Memory B cell (primary cell): ENCODE results near the gene PSMA1.
A peak's percentile ranks its signal among the peaks of the same experiment; 100 is the strongest.

Experiments
- ATAC-seq: fragments of 150-1000 bp; cut with Tn5 transposase; 2 replicates; pipeline ENCODE4 v1.10.0; 2021; ENCODE audit warnings: low read depth, mild to moderate bottlenecking, moderate library complexity
- DNase-seq, 2 donors: peaks; one replicate each; pipeline ENCODE4 v3.0.0; 2022; ENCODE audit warnings: low spot score in 2 of 2
- H3K27ac Mint-ChIP-seq: one replicate; pipeline ENCODE4 v1.8.0; 2022; ENCODE audit warnings: mild to moderate bottlenecking, moderate library complexity, mixed read lengths
- H3K27me3 Mint-ChIP-seq: one replicate; pipeline ENCODE4 v1.8.0; 2022; ENCODE audit warnings: mixed read lengths
- H3K36me3 Mint-ChIP-seq: one replicate; pipeline ENCODE4 v1.8.0; 2022; ENCODE audit warnings: mild to moderate bottlenecking, mixed read lengths
- H3K4me1 Mint-ChIP-seq: one replicate; pipeline ENCODE4 v1.8.0; 2022; ENCODE audit warnings: mixed read lengths
- H3K4me3 Mint-ChIP-seq: one replicate; pipeline ENCODE4 v1.8.0; 2022; ENCODE audit warnings: mild to moderate bottlenecking, moderate library complexity, mixed read lengths
- H3K9me3 Mint-ChIP-seq: one replicate; pipeline ENCODE4 v1.8.0; 2022; ENCODE audit warnings: mixed read lengths

PSMA1 gene

GRCh38 chr11:14513800-14514199, 6.4 kb downstream of the PSMA1 start:
- no peaks in the 10 kb centered on the region for H3K27me3 Mint-ChIP-seq
- no peak overlapping the region for H3K4me3 Mint-ChIP-seq
- H3K9me3 Mint-ChIP-seq, result no peaks in the 10 kb centered on the region
- no peak overlapping the region for H3K27ac Mint-ChIP-seq
- ATAC-seq (no peak), DNase-seq (no peak)
- peaks cover 8% of the 10 kb centered on the region for H3K4me1 Mint-ChIP-seq
- peaks cover 22% of the 10 kb centered on the region for H3K36me3 Mint-ChIP-seq

- Mint-ChIP-seq H3K36me3 (peaks cover 25% of the 10 kb centered on the region), H3K4me1 (peaks cover 2% of the 10 kb centered on the region), H3K4me3 (no peak overlapping the region), H3K27me3 (no peaks in the 10 kb centered on the region), H3K9me3 (no peaks in the 10 kb centered on the region), H3K27ac (no peak overlapping the region)
- DNase-seq, result no peak
- no peak for ATAC-seq
These were observed 13.7 kb downstream of the PSMA1 start for GRCh38 chr11:14506532-14506931.

- H3K27ac Mint-ChIP-seq, result no peak overlapping the region
- H3K27me3 Mint-ChIP-seq, result no peaks in the 10 kb centered on the region
- H3K36me3 Mint-ChIP-seq, result peaks cover 8% of the 10 kb centered on the region
- no peak for DNase-seq
- no peaks in the 10 kb centered on the region for H3K9me3 Mint-ChIP-seq
- peaks cover 3% of the 10 kb centered on the region for H3K4me1 Mint-ChIP-seq
- no peak for ATAC-seq
- H3K4me3 Mint-ChIP-seq, result no peak overlapping the region
These were observed 17.2 kb downstream of the PSMA1 start for GRCh38 chr11:14503023-14503422.

GRCh38 chr11:14502039-14502438, 18.1 kb downstream of the PSMA1 start:
- no peak overlapping the region for H3K4me3 Mint-ChIP-seq
- no peaks in the 10 kb centered on the region for H3K27me3 Mint-ChIP-seq
- DNase-seq (no peak), ATAC-seq (no peak)
- H3K4me1 Mint-ChIP-seq, result peaks cover 11% of the 10 kb centered on the region
- H3K27ac Mint-ChIP-seq, result no peak overlapping the region
- H3K36me3 Mint-ChIP-seq, result peaks cover 14% of the 10 kb centered on the region
- H3K9me3 Mint-ChIP-seq, result no peaks in the 10 kb centered on the region

GRCh38 chr11:14500181-14500651, 20.0 kb downstream of the PSMA1 start:
- DNase-seq, result peak in 1 of 2 donors; percentile 30
- peak; percentile 57 for ATAC-seq
- Mint-ChIP-seq H3K9me3 (no peaks in the 10 kb centered on the region), H3K36me3 (peaks cover 15% of the 10 kb centered on the region), H3K4me3 (peak overlapping the region; percentile 97), H3K27ac (peak overlapping the region; percentile 95), H3K4me1 (peaks cover 16% of the 10 kb centered on the region), H3K27me3 (no peaks in the 10 kb centered on the region)

GRCh38 chr11:14499560-14500180, 20.5 kb downstream of the PSMA1 start, which contains the start of gene COPB1:
Gene COPB1 (minus strand): TSS chr11:14499811. CDS start chr11:14498928, 883 bp downstream.
- Mint-ChIP-seq H3K9me3 (no peaks in the 10 kb centered on the region), H3K27ac (peak within 1 kb of the TSS; percentile 95), H3K4me3 (peak within 1 kb of the TSS; percentile 97), H3K27me3 (no peaks in the 10 kb centered on the region), H3K36me3 (peaks cover 15% of the 10 kb centered on the region), H3K4me1 (peaks cover 16% of the 10 kb centered on the region)
- peak; percentile 84 to 87 for DNase-seq
- ATAC-seq, result peak; percentile 93

- no peak for DNase-seq
- peaks cover 16% of the 10 kb centered on the region for H3K4me1 Mint-ChIP-seq
These were observed 21.0 kb downstream of the PSMA1 start for GRCh38 chr11:14499178-14499559.

GRCh38 chr11:14480716-14481115, 39.5 kb downstream of the PSMA1 start:
- Mint-ChIP-seq H3K4me3 (no peak overlapping the region), H3K27ac (no peak overlapping the region), H3K27me3 (no peaks in the 10 kb centered on the region), H3K4me1 (peaks cover 4% of the 10 kb centered on the region), H3K36me3 (peaks cover 17% of the 10 kb centered on the region), H3K9me3 (no peaks in the 10 kb centered on the region)
- no peak for DNase-seq
- ATAC-seq, result no peak

More at GRCh38 chr11:14499178-14499559, 21.0 kb downstream of the PSMA1 start:
- peak overlapping the region; percentile 95 for H3K27ac Mint-ChIP-seq
- peak overlapping the region; percentile 97 for H3K4me3 Mint-ChIP-seq
- H3K9me3 Mint-ChIP-seq, result no peaks in the 10 kb centered on the region
- peaks cover 15% of the 10 kb centered on the region for H3K36me3 Mint-ChIP-seq
- no peaks in the 10 kb centered on the region for H3K27me3 Mint-ChIP-seq
- peak; percentile 26 for ATAC-seq

- peaks cover 7% of the 10 kb centered on the region for H3K4me1 Mint-ChIP-seq
- peaks cover 46% of the 10 kb centered on the region for H3K36me3 Mint-ChIP-seq
- ATAC-seq, result no peak
- H3K27ac Mint-ChIP-seq, result peak overlapping the region; percentile 73
- no peak overlapping the region for H3K4me3 Mint-ChIP-seq
- no peaks in the 10 kb centered on the region for H3K27me3 Mint-ChIP-seq
- H3K9me3 Mint-ChIP-seq, result no peaks in the 10 kb centered on the region
- DNase-seq, result no peak
These were observed 49.1 kb downstream of the PSMA1 start for GRCh38 chr11:14471127-14471526.

GRCh38 chr11:14463623-14464022, 56.6 kb downstream of the PSMA1 start:
- H3K27me3 Mint-ChIP-seq, result no peaks in the 10 kb centered on the region
- ATAC-seq (no peak), DNase-seq (no peak)
- H3K4me3 Mint-ChIP-seq, result no peak overlapping the region
- H3K9me3 Mint-ChIP-seq, result no peaks in the 10 kb centered on the region
- no peak overlapping the region for H3K27ac Mint-ChIP-seq
- peaks cover 2% of the 10 kb centered on the region for H3K4me1 Mint-ChIP-seq
- H3K36me3 Mint-ChIP-seq, result peaks cover 10% of the 10 kb centered on the region

GRCh38 chr11:14460147-14460546, 60.0 kb downstream of the PSMA1 start:
- H3K27me3 Mint-ChIP-seq, result no peaks in the 10 kb centered on the region
- no peak overlapping the region for H3K27ac Mint-ChIP-seq
- peaks cover 7% of the 10 kb centered on the region for H3K36me3 Mint-ChIP-seq
- ATAC-seq (no peak), DNase-seq (no peak)
- H3K4me3 Mint-ChIP-seq, result no peak overlapping the region
- H3K4me1 Mint-ChIP-seq, result no peaks in the 10 kb centered on the region
- H3K9me3 Mint-ChIP-seq, result no peaks in the 10 kb centered on the region

GRCh38 chr11:14458377-14458776, 61.8 kb downstream of the PSMA1 start:
- Mint-ChIP-seq H3K27ac (peak overlapping the region; percentile 32), H3K4me3 (no peak overlapping the region), H3K36me3 (peaks cover 7% of the 10 kb centered on the region)

GRCh38 chr11:14455648-14456430, 64.3 kb downstream of the PSMA1 start:
- peaks cover 5% of the 10 kb centered on the region for H3K4me1 Mint-ChIP-seq
- H3K9me3 Mint-ChIP-seq, result no peaks in the 10 kb centered on the region
- ATAC-seq (no peak), DNase-seq (no peak)
- peak overlapping the region; percentile 78 for H3K27ac Mint-ChIP-seq
- H3K27me3 Mint-ChIP-seq, result no peaks in the 10 kb centered on the region
- peaks cover 9% of the 10 kb centered on the region for H3K36me3 Mint-ChIP-seq
- H3K4me3 Mint-ChIP-seq, result no peak overlapping the region

More at GRCh38 chr11:14458377-14458776, 61.8 kb downstream of the PSMA1 start:
- no peaks in the 10 kb centered on the region for H3K4me1 Mint-ChIP-seq
- H3K27me3 Mint-ChIP-seq, result no peaks in the 10 kb centered on the region
- ATAC-seq (no peak), DNase-seq (no peak)
- no peaks in the 10 kb centered on the region for H3K9me3 Mint-ChIP-seq
